PC-3 (cell line): Measurements from ENCODE around the gene OR5K1. TPM values are rescaled to one million over a fixed set of nuclear protein-coding genes. Genes with fewer than 3 reads are reported as not detected.
A peak's percentile ranks its signal among the peaks of the same experiment; 100 is the strongest.

Experiments used
- ATAC-seq: fragments of 200-7000 bp; cut with Tn5 transposase; 2 replicates; pipeline ENCODE4 v1.9.1; 2020; ENCODE audit warnings: mild to moderate bottlenecking, moderate library complexity
- Bru-seq: library from RNA; stranded (reverse); fragments of 400-500 nt; gene quantifications from one replicate; lab custom pipeline; 2021; lab: Mats Ljungman, UMichigan
- BruChase-seq, 2 experiments: library from RNA; stranded (reverse); fragments of 400-500 nt; gene quantifications; one replicate each; lab custom pipeline; 2021; lab: Mats Ljungman, UMichigan
- BruUV-seq: library from RNA; stranded (reverse); fragments of 400-500 nt; replicated peaks from 2 replicates; lab custom pipeline; 2021; lab: Mats Ljungman, UMichigan
- CTCF ChIA-PET: fragments of 300-600 bp; sonication (Branson Sonifier 250); formaldehyde crosslinking; loops from one replicate; lab custom pipeline; 2022; ENCODE audit warnings: antibody characterized with exemption; lab: Charles Lee
- POLR2A ChIA-PET: fragments of 300-600 bp; sonication (Branson Sonifier 250); formaldehyde crosslinking; loops from one replicate; lab custom pipeline; 2022; ENCODE audit warnings: antibody characterized with exemption; ENCODE audit not compliant: unreplicated experiment; lab: Charles Lee
- DNase-seq: peaks from one replicate; pipeline ENCODE4 v3.0.0-alpha.2; 2015
- H2AFZ ChIP-seq: fragments of 300-600 bp; sonication (generic); 2 replicates; pipeline ENCODE4 v1.6.0; 2016; ENCODE audit warnings: antibody characterized with exemption, low read length
- H3F3A ChIP-seq: fragments of 300-600 bp; sonication (generic); one replicate; pipeline ENCODE4 v1.6.0; 2017; ENCODE audit warnings: antibody characterized with exemption, low read length, control low read depth, mild to moderate bottlenecking; ENCODE audit not compliant: unreplicated experiment
- H3K27ac ChIP-seq: fragments of 300-600 bp; sonication (generic); 2 replicates; pipeline ENCODE4 v1.5.1; 2016; ENCODE audit warnings: mild to moderate bottlenecking, low read length
- H3K27me3 ChIP-seq: fragments of 300-600 bp; sonication (generic); 2 replicates; pipeline ENCODE4 v1.6.1; 2016; ENCODE audit warnings: low read length, mixed read lengths
- H3K36me3 ChIP-seq: fragments of 300-600 bp; sonication (generic); 2 replicates; pipeline ENCODE4 v1.6.1; 2016; ENCODE audit warnings: low read depth, mixed run types, low read length, mixed read lengths
- H3K4me1 ChIP-seq: fragments of 300-600 bp; sonication (generic); 2 replicates; pipeline ENCODE4 v1.5.1; 2016; ENCODE audit warnings: low read length; ENCODE audit not compliant: insufficient read depth
- H3K4me2 ChIP-seq: fragments of 300-600 bp; sonication (generic); 2 replicates; pipeline ENCODE4 v1.6.0; 2016; ENCODE audit warnings: low read length
- H3K4me3 ChIP-seq: fragments of 300-600 bp; sonication (generic); 2 replicates; pipeline ENCODE4 v1.5.1; 2016; ENCODE audit warnings: mild to moderate bottlenecking, low read length, mixed read lengths
- H3K79me2 ChIP-seq: fragments of 300-600 bp; sonication (generic); 2 replicates; pipeline ENCODE4 v1.6.1; 2017; ENCODE audit warnings: low read length, mixed read lengths
- H3K9ac ChIP-seq: fragments of 300-600 bp; sonication (generic); 2 replicates; pipeline ENCODE4 v1.6.0; 2016; ENCODE audit warnings: mild to moderate bottlenecking, low read length
- H3K9me2 ChIP-seq: fragments of 300-600 bp; sonication (generic); replicated peaks from 2 replicates; pipeline ENCODE4 v1.6.1; 2016; ENCODE audit warnings: mixed run types, low read length, mixed read lengths
- H3K9me3 ChIP-seq: fragments of 300-600 bp; sonication (generic); 2 replicates; pipeline ENCODE4 v1.6.1; 2016; ENCODE audit warnings: low read length, mixed read lengths
- H4K20me1 ChIP-seq: fragments of 300-600 bp; sonication (generic); 2 replicates; pipeline ENCODE4 v1.6.1; 2016; ENCODE audit warnings: low read length, mixed read lengths
- EZH2 ChIP-seq: fragments of 300-600 bp; sonication (generic); IDR thresholded peaks from one replicate; pipeline ENCODE4 v1.6.1; 2017; ENCODE audit warnings: antibody characterized with exemption, mild to moderate bottlenecking, low read length; ENCODE audit not compliant: unreplicated experiment
- EZH2phosphoT487 ChIP-seq: fragments of 300-600 bp; sonication (generic); IDR thresholded peaks from 2 replicates; pipeline ENCODE4 v1.6.1; 2018; ENCODE audit warnings: mild to moderate bottlenecking, antibody characterized with exemption, low read length, borderline replicate concordance
- intact Hi-C: fragments of 100-400 bp; cut with micrococcal nuclease; formaldehyde crosslinking; loops from 2 replicates; pipeline ENCODE4 v1.9.0; 2023
- long read RNA-seq: library from polyadenylated mRNA; unstranded; transcript quantifications from one replicate; pipeline ENCODE4 v2.0.0, GENCODE V29; 2021; ENCODE audit not compliant: unreplicated experiment
- total RNA-seq: library from RNA; depleted of rRNA; stranded (reverse); fragments of >200 nt; gene quantifications from 2 replicates; pipeline ENCODE4 v1.2.3, GENCODE V29; 2014; rRNA removed
- TF ChIP-seq, protein P1 (sequence below): fragments of 300-600 bp; sonication (generic); conservative IDR thresholded peaks from 2 replicates; pipeline ENCODE4 v1.5.1; 2017; ENCODE audit warnings: antibody characterized with exemption, low read depth, mild to moderate bottlenecking, low read length

Gene OR5K1
- total RNA-seq: not detected in 2 replicates
- not detected for Bru-seq, nascent RNA
- percentile 7 among the genes with signal in this experiment for BruChase-seq, experiment 1, labeled RNA remaining after a 6-hour chase
- percentile 7 among the genes with signal in this experiment for BruChase-seq, experiment 2, labeled RNA remaining after a 2-hour chase
- long read RNA-seq: 0 reads

DNA sequence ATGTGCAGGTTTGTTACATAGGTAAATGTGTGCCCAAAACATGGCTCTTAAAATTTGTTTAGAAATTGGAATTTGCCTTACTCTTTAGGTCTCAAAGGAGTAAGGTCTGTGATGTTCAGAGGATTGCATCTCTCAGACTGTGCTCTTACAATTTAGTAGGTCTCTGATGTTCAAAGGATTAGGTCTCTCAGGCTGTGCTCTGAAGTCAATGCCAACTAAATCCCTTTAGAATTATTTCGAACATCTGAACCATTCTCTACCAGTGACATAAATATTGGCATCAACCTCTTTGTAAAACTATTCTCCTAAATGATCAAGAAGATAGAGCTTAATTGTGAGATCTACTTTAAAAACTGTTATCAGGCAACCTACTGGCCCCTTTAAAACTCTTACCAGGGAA is at the start of gene OR5K1:
TSS of gene OR5K1 (plus strand) at position 301 of the 400 bp plus-strand sequence. CDS start 6,376 bp downstream, outside the sequence.
- CTCF ChIA-PET: no interaction called here
- H3K9me3 ChIP-seq: no peaks in the 10 kb centered on the region
- no TSS peak for BruUV-seq

DNA sequence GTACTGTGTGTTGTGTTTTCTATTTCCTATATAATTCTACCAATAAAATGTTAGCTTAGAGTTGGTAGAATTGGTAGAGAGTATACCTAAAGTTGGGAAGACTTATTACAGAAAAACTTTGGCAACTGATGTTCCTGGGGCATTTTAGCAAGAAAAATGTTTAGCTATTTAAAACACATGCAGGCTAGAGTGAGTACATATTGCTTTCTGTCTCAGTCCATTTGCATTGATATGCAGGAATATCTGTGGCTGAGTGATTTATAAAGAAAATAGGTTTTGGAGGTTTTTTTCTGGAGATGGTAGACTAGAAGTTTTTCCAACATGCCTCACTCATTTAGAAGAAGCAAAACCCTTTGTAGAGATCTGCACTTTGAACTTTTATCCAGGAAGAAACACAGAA is 30.4 kb upstream of the OR5K1 start:
- H3F3A ChIP-seq: no peaks in the 10 kb centered on the region
- no peak overlapping the region for H3K27ac ChIP-seq
- H4K20me1 ChIP-seq: no peaks in the 10 kb centered on the region
- ChIA-PET CTCF (no interaction called here), POLR2A (no interaction called here)
- H3K4me3 ChIP-seq: no peak overlapping the region
- H3K4me2 ChIP-seq: no peak overlapping the region
- 0 out of 2 replicates have a peak, but pooled peaks cover under 1% of the 10 kb centered on the region for H3K27me3 ChIP-seq
- H3K9me2 ChIP-seq: no peaks in the 10 kb centered on the region
- no peak overlapping the region for H2AFZ ChIP-seq
- intact Hi-C loops: no loop called here
- ATAC-seq (no peak), DNase-seq (no peak)
- TF ChIP-seq, protein P1, sequence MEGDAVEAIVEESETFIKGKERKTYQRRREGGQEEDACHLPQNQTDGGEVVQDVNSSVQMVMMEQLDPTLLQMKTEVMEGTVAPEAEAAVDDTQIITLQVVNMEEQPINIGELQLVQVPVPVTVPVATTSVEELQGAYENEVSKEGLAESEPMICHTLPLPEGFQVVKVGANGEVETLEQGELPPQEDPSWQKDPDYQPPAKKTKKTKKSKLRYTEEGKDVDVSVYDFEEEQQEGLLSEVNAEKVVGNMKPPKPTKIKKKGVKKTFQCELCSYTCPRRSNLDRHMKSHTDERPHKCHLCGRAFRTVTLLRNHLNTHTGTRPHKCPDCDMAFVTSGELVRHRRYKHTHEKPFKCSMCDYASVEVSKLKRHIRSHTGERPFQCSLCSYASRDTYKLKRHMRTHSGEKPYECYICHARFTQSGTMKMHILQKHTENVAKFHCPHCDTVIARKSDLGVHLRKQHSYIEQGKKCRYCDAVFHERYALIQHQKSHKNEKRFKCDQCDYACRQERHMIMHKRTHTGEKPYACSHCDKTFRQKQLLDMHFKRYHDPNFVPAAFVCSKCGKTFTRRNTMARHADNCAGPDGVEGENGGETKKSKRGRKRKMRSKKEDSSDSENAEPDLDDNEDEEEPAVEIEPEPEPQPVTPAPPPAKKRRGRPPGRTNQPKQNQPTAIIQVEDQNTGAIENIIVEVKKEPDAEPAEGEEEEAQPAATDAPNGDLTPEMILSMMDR: no peak
- TF ChIP-seq EZH2 (no peak), EZH2phosphoT487 (no peak)
- no peaks in the 10 kb centered on the region for H3K79me2 ChIP-seq
- H3K36me3 ChIP-seq: no peaks in the 10 kb centered on the region
- no TSS peak for BruUV-seq
- no peak overlapping the region for H3K9ac ChIP-seq
- H3K4me1 ChIP-seq: no peaks in the 10 kb centered on the region
- H3K9me3 ChIP-seq: peaks cover 13% of the 10 kb centered on the region; the same call in 1 of the 2 replicates

More for the DNA sequence above, at the start of gene OR5K1:
- Histone ChIP-seq H2AFZ (no peak within 1 kb of the TSS), H3K4me1 (no peaks in the 10 kb centered on the region), H3K27me3 (no peaks in the 10 kb centered on the region), H3K9ac (no peak within 1 kb of the TSS), H3K4me3 (no peak within 1 kb of the TSS), H3K4me2 (no peak within 1 kb of the TSS), H3K9me2 (no peaks in the 10 kb centered on the region), H3K79me2 (no peaks in the 10 kb centered on the region), H4K20me1 (no peaks in the 10 kb centered on the region), H3F3A (no peaks in the 10 kb centered on the region), H3K27ac (no peak within 1 kb of the TSS), H3K36me3 (no peaks in the 10 kb centered on the region)
- TF ChIP-seq EZH2phosphoT487 (no peak), EZH2 (no peak)
- TF ChIP-seq, protein P1: no peak
- POLR2A ChIA-PET: no interaction called here
- intact Hi-C loops: no loop called here
- ATAC-seq (no peak), DNase-seq (no peak)

DNA sequence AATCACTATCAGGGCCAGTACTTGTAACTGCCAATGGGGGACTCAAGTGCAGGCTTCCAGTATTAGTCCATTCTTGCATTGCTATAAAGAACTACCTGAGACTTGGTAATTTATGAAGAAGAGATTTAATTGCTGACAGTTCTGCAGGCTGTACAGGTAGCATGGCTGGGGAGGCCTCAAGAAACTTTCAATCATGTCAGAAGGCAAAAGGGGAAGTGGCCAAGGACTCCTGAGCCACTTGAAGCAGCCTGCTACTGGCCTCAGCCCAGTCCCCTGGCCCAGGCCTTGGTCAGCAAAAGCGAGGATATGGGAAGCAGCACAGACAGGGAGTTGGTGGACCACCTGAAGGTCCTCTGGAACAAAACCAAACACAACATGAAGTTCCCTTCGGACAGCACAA is 29.2 kb upstream of the OR5K1 start:
- no peak for ATAC-seq
- Histone ChIP-seq H3K4me1 (no peaks in the 10 kb centered on the region), H3F3A (no peaks in the 10 kb centered on the region), H3K4me2 (no peak overlapping the region), H3K9me2 (no peaks in the 10 kb centered on the region), H3K27me3 (0 out of 2 replicates have a peak, but pooled peaks cover 3% of the 10 kb centered on the region), H3K9me3 (peaks cover 13% of the 10 kb centered on the region; the same call in 1 of the 2 replicates), H2AFZ (no peak overlapping the region), H3K36me3 (no peaks in the 10 kb centered on the region), H3K4me3 (no peak overlapping the region), H3K27ac (no peak overlapping the region), H4K20me1 (no peaks in the 10 kb centered on the region), H3K9ac (no peak overlapping the region), H3K79me2 (no peaks in the 10 kb centered on the region)
- ChIA-PET CTCF (no interaction called here), POLR2A (no interaction called here)
- no TSS peak for BruUV-seq
- TF ChIP-seq EZH2phosphoT487: no peak
- TF ChIP-seq EZH2: no peak
- TF ChIP-seq, protein P1: no peak
- no peak for DNase-seq
- intact Hi-C loops: no loop called here
